ENCODE data around the gene ZC3H10.

GRCh38 chr12:56097738-56098137, 20.3 kb upstream of the ZC3H10 start:
- TF ChIP-seq POLR2AphosphoS5 (IDR thresholded peaks at IDR 0.05; ENCODE audit: low read depth, low read length), result no peak
- TF ChIP-seq, protein P1, sequence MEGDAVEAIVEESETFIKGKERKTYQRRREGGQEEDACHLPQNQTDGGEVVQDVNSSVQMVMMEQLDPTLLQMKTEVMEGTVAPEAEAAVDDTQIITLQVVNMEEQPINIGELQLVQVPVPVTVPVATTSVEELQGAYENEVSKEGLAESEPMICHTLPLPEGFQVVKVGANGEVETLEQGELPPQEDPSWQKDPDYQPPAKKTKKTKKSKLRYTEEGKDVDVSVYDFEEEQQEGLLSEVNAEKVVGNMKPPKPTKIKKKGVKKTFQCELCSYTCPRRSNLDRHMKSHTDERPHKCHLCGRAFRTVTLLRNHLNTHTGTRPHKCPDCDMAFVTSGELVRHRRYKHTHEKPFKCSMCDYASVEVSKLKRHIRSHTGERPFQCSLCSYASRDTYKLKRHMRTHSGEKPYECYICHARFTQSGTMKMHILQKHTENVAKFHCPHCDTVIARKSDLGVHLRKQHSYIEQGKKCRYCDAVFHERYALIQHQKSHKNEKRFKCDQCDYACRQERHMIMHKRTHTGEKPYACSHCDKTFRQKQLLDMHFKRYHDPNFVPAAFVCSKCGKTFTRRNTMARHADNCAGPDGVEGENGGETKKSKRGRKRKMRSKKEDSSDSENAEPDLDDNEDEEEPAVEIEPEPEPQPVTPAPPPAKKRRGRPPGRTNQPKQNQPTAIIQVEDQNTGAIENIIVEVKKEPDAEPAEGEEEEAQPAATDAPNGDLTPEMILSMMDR (IDR thresholded peaks at IDR 0.05; ENCODE audit: control extremely low read depth in 1 of 3, insufficient read depth in 1 of 3, low read depth in 1 of 3, low read length in 3 of 3), result no peak
- TF ChIP-seq KDM5A (IDR thresholded peaks at IDR 0.05; ENCODE audit: low read length), result no peak
- no peak for TF ChIP-seq EGR1 (IDR thresholded peaks at IDR 0.05; ENCODE audit: borderline replicate concordance, low read depth, low read length)
- TF ChIP-seq TAF1 (IDR thresholded peaks at IDR 0.05; ENCODE audit: low read depth, low read length), result no peak
- TF ChIP-seq, protein P2, sequence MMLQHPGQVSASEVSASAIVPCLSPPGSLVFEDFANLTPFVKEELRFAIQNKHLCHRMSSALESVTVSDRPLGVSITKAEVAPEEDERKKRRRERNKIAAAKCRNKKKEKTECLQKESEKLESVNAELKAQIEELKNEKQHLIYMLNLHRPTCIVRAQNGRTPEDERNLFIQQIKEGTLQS (IDR thresholded peaks at IDR 0.05; ENCODE audit: insufficient read depth, low read depth, low read length), result no peak
- TF ChIP-seq HDAC2 (IDR thresholded peaks at IDR 0.05; ENCODE audit: borderline replicate concordance in 1 of 2, low read depth in 2 of 2, low read length in 2 of 2), result no peak
- no peak for TF ChIP-seq EP300 (IDR thresholded peaks at IDR 0.05; ENCODE audit: borderline replicate concordance in 1 of 2, low read depth in 2 of 2, low read length in 2 of 2)
- TF ChIP-seq SIX5 (IDR thresholded peaks at IDR 0.05; ENCODE audit: low read depth, low read length), result no peak
- TF ChIP-seq TCF12 (IDR thresholded peaks at IDR 0.05; ENCODE audit: low read depth, low read length), result no peak
- no peak for TF ChIP-seq SIN3A (conservative IDR thresholded peaks at IDR 0.05 in 1 of 2, IDR thresholded peaks at IDR 0.05 in 1 of 2; ENCODE audit: low read depth in 1 of 2, low read length in 2 of 2)
- no peak for TF ChIP-seq HDAC6 (IDR thresholded peaks at IDR 0.05; ENCODE audit: low read depth, low read length)
- no peak for TF ChIP-seq POLR2A (IDR thresholded peaks at IDR 0.05; ENCODE audit: control extremely low read depth in 1 of 2, low read depth in 2 of 2, low read length in 2 of 2)
- TF ChIP-seq RFX5 (IDR thresholded peaks at IDR 0.05; ENCODE audit: borderline replicate concordance, low read depth, low read length), result no peak

Data from H1 (cell line).